ENCODE measurements around the gene KCNK5.

DNA sequence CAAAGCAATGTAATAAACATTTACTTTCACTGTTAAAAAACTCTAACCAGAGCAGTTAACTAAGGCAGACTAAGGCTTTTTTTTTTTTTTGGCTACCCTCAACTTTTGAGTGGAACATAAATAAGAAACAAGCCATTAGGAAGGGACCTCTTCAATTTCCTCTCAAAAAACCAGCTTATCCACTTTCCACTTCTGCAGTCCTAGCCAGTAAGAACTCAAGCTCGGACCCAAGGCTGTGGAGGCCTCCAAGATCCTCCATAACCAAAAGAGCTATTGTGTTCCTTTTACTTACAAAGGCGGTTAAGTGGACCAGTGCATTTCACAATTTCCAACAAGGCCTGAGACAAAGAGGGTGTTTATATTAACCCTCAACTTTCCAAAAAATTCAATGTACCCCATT lies 5.3 kb downstream of the KCNK5 start:
- no peak for TF ChIP-seq POLR2A (IDR thresholded peaks at IDR 0.05)
- TF ChIP-seq CTCF (IDR thresholded peaks at IDR 0.05): no peak
- no peak for TF ChIP-seq POLR2AphosphoS5 (IDR thresholded peaks at IDR 0.05)
- TF ChIP-seq EP300 (IDR thresholded peaks at IDR 0.05): no peak
